Measurements from ENCODE around the gene HOXA5.

HOXA5 gene

DNA sequence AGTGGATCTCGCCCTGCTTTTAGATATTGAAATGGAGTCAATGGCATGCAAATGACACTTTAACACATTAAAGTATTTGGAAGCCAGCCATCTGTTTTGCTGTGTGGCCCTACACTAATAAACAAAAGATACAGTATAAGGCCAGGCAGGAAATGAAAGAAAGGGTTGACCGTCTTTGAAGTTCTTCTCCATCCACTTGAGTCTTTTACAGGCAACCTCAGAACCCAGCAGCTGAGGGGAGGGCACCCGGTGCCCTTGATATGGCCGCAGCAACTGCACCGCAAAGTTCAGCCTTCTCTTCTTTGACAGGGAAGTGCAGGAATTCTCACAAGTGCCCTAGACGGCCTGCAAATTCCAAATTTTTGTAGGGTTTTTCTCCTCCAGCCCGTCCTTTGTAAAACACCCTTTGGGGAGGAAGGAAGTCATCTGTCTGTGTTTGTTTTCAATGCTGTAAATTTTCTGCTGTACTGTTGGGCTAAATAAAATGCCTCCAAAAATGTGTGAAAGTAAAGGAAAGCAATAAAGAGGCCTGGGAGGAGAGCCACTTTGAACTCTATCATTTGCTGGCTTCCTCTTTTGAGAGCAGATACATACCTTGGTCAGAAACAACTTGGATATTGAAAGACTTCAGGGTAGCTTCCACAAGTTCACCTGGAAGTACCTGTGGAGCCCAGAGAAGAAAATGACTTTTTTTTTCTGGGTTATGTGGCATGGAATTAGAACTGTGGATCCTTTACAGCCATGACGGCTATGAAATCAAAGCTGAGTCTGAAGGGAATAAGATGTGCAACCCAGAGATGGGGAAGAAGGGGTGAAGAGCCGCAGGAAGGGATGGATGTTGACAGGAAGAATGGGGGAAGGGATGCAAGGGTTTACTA, 51.3 kb downstream of the HOXA5 start:
- no peak for DNase-seq

DNA sequence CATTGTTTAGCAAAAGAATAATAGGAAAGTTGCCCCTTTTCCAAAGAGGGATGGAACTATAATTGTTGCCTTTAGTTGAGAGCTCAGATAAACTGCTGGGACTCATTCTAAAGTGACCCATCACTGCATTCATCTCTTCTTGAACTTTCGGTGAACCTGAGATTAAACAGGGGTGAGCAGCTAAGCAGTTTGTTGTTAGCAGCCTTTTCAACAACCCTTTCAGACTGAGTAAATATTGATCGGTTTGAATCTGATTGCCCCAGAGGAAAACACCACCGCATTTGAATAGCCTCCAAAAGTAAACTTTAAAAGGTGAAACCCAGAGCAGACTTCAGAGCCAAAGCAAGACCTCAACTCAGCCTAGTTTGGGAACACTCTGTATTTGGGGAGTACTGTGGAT, 52.4 kb downstream of the HOXA5 start:
- DNase-seq, result peak; percentile 55

All from NCI-H510A (cell line).